GM10266 (cell line): ENCODE data around the gene DCTN1.

Source experiments
- DNase-seq: peaks from one replicate; pipeline ENCODE4 v3.0.0; 2012; ENCODE audit errors: extremely low spot score
- TF ChIP-seq, protein P1 (sequence below): IDR thresholded peaks from 2 replicates; pipeline ENCODE4 v1.5.1; 2012; ENCODE audit warnings: mild to moderate bottlenecking, low read depth; ENCODE audit not compliant: control insufficient read depth, insufficient read depth; ENCODE audit errors: missing control alignments

DCTN1 gene

DNA sequence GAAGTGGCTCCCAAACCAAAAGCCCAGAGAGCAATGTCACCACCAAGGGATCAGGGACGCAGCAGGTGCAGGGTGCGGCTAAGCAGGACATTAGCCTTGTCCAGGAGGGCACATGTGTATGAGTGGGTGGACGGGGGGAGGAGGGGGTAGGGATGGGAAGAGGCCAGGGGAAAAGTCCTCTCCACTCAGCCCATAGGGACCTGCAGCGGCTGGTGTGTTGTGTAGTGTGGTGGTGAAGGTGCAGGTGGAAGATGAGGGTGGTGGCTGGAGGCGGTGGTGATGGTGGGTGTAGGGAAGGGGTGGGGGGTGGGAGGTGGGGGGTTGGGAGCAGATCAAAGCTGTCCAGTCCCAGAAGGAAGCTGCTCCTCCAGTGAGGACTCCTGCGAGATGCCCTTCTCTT lies 37.7 kb upstream of the DCTN1 start:
- peak; percentile 25 for DNase-seq

DNA sequence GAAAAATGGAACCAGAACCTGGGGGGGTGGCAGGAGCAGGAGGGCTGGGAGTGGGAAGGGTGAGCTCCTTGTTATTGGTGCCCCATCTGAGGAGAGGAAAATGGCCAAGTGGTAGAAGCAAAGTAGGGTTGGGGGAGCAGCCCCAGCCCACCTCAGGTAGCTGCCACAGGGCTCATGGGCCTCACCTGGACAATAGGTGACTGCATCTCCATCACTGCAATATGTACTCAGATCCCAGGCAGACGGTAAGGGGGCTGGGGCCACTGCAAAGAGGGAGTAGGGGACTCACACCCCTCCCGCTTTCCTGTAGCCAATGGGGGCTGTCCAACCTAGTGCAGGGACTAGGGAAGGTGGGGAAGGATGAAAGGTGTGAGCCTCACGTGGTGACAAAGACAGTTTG lies 37.1 kb upstream of the DCTN1 start:
- DNase-seq = peak; percentile 9
- TF ChIP-seq, protein P1, sequence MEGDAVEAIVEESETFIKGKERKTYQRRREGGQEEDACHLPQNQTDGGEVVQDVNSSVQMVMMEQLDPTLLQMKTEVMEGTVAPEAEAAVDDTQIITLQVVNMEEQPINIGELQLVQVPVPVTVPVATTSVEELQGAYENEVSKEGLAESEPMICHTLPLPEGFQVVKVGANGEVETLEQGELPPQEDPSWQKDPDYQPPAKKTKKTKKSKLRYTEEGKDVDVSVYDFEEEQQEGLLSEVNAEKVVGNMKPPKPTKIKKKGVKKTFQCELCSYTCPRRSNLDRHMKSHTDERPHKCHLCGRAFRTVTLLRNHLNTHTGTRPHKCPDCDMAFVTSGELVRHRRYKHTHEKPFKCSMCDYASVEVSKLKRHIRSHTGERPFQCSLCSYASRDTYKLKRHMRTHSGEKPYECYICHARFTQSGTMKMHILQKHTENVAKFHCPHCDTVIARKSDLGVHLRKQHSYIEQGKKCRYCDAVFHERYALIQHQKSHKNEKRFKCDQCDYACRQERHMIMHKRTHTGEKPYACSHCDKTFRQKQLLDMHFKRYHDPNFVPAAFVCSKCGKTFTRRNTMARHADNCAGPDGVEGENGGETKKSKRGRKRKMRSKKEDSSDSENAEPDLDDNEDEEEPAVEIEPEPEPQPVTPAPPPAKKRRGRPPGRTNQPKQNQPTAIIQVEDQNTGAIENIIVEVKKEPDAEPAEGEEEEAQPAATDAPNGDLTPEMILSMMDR = no peak

More for the DNA sequence above, 37.7 kb upstream of the DCTN1 start:
- TF ChIP-seq, protein P1 = no peak

DNA sequence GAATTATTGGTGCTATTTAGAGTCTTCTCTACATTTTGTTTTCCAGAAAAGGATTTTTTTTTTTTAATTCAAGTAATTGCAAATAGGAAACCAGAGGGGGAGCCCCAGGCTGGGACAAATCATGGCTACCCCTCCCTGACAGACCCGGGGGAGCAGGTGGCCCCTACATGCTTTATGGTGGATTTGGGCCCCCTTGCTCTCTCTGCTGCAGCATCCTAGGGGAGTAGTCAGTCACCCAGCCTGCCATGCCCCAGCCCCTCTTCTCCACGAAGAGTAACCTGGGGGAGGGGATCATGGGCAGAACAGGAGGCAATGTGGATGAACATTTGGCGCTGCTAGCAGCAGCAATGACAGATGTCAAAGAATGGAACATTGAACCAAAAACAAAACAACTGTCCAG lies 36.7 kb upstream of the DCTN1 start:
- TF ChIP-seq, protein P1 = no peak
- DNase-seq = peak; percentile 51

DNA sequence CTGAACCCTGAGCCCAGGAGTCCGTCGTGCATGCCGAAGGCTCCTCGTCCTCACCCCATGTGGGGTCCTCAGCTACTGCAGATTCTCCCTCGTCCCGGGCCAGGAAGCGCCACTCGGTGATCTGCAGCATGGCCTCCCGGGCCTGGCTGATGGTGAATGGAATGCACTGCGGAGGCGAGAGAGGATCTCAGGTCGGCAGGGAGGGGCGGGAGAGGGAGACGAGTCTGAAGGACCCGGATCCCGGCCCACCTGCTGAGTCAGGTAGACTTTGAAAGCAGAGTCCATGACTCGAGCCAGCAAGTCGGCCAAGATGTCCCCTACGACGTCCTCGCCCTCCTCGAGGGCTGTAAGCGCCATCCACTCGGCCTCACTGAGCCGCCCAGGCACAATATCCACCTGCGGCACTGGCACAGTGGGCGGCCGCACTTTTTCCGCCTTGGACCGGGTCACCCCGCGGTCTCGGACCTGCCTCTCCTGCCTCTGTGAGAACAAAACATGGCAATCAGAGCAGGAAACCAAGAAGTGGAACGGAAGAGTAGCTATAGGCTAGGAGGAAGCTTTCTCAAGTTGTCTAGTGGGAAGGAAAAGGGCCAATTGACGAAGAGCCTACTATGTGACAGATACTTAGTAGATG lies 35.8 kb upstream of the DCTN1 start:
- TF ChIP-seq, protein P1 = no peak
- peak; percentile 25 for DNase-seq

DNA sequence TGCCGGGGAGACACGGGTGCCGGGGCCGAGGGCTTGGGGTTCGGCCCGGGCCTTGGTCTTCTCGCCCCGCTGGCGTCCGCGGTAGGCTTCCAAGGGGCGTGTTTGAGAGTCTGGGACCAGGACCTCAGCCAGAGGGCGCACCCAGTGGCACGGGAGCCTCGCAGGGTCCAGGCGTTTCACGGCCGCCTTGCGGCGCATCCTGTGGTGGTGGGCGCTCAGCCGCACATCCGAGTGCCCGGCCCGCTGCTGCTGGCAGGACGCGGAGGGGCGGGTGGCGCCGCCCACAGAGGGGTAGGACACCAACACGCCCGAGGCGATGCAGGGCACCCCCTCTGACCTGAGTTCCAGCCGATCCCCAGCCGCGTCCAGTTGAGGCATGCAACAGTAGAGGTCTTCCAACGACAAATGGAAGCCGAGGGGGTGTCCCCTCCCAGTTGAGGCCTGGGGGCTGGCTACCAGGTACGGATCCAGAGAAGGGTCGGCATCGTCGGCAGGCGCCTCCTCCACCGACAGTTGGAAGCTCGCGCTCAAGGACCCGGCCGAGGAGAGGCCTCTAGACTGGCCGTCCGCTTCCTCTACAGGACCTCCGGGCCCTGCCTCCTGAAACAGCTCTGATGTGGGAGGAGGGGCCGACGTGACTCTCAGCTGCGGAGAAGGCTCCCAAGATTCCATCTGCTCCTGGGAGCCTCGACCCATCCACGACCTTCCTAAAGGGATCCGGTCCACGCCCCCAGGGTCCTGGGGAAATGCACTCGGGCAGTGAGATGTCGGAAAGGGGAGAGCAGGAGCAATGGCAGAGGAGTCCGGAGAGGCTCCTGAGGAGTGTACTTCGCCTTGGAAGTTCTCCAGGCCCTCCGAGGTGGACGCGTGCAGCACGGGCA lies 35.0 kb upstream of the DCTN1 start:
- DNase-seq = peak; percentile 67
- TF ChIP-seq, protein P1 = peak; percentile 44

DNA sequence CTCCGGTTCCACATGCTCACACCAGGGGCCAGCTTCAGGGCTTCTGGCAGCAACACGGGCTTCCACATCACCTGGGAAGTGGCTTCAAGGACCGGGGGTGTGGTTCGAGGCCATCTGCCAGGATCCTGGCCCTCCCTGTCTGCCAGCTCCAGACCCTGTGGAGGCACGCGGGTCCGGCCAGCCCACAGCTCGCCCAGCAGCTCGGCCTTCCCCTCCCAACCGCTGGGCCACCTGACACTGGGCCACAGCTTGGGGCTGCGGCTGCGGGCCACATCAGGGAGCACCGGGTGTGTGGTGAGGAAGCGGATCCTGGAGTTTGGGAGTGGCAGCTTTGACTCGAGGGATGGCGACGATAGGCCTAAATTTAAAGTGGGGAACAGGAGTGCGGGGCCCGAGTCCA lies 34.3 kb upstream of the DCTN1 start:
- DNase-seq = peak; percentile 17
- TF ChIP-seq, protein P1 = no peak

DNA sequence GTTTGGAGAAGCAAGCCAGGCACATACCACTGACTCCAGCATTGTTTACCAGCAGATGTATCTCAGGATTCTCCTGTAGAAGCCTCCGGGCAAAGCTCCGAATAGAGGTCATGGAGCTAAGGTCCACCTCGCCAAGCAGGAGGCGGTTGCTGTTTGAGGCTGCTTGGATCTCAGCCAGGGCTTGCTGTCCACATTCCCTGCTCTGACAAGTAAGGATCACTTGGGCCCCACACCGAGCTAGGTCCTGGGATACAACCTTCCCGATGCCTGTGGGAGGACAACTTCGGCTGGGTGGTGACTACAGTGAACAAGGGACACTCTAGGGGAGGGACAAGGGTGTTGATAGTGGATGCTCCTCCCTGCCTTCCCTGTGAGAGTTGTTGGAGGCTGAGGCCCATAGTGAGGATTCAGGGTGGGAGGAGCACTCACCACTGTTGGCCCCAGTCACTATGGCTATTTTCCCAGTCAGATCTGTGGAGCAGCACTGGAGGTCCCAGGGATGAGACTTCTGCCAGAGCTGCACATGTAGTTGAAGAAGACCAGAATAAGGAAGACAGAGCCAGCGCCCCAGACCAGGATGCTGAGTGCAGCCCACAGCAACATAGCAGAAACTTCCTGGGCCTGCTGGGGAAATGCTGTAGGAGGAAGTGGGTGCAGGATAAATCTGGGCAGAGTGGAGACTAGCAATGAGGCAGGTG lies 33.0 kb upstream of the DCTN1 start:
- TF ChIP-seq, protein P1 = no peak
- peak; percentile 12 for DNase-seq
